GM23338 (cell line): ENCODE results near the gene KRT84.

ENCODE experiments used
- CREB1 ChIP-seq: fragments of 250-450 bp; sonication (Bioruptor Pico); IDR thresholded peaks from 2 replicates; pipeline ENCODE4 v1.5.0; 2020; ENCODE audit warnings: low read depth, mild to moderate bottlenecking, moderate library complexity
- CTCF ChIP-seq, 2 experiments: fragments of 200-600 bp in 1 of 2; sonication (generic) in 1 of 2; conservative IDR thresholded peaks; 2 replicates each; pipeline versions ENCODE4 v1.5.1 to v1.6.1; 2016 to 2017; ENCODE audit warnings: antibody characterized with exemption in 2 of 2, low read depth in 2 of 2, mild to moderate bottlenecking in 2 of 2, moderate library complexity in 1 of 2
- ETS1 ChIP-seq: IDR thresholded peaks from 2 replicates; pipeline ENCODE4 v1.6.1; 2016; ENCODE audit warnings: antibody characterized with exemption
- EZH2 ChIP-seq: fragments of 200-600 bp; sonication (generic); IDR thresholded peaks from one replicate; pipeline ENCODE4 v1.8.0; 2017; ENCODE audit warnings: antibody characterized with exemption, mild to moderate bottlenecking, low read depth; ENCODE audit not compliant: unreplicated experiment
- EZH2phosphoT487 ChIP-seq: fragments of 200-600 bp; sonication (generic); IDR thresholded peaks from one replicate; pipeline ENCODE4 v1.8.1; 2018; ENCODE audit warnings: antibody characterized with exemption; ENCODE audit not compliant: unreplicated experiment
- JUNB ChIP-seq: IDR thresholded peaks from one replicate; pipeline ENCODE4 v1.6.1; 2016; ENCODE audit warnings: antibody characterized with exemption; ENCODE audit not compliant: unreplicated experiment
- POLR2AphosphoS5 ChIP-seq: IDR thresholded peaks from 2 replicates; pipeline ENCODE4 v1.6.1; 2016; ENCODE audit warnings: antibody characterized with exemption, low read depth
- REST ChIP-seq: IDR thresholded peaks from one replicate; pipeline ENCODE4 v1.6.1; 2018; ENCODE audit warnings: antibody characterized with exemption; ENCODE audit not compliant: unreplicated experiment
- STAT1 ChIP-seq: IDR thresholded peaks from one replicate; pipeline ENCODE4 v1.6.1; 2016; ENCODE audit warnings: antibody characterized with exemption; ENCODE audit not compliant: unreplicated experiment
- ZNF331 ChIP-seq: fragments of 250-450 bp; sonication (Bioruptor Pico); IDR thresholded peaks from 2 replicates; pipeline ENCODE4 v1.5.0; 2020; ENCODE audit warnings: low read depth, mild to moderate bottlenecking, moderate library complexity

- TF ChIP-seq CTCF (conservative IDR thresholded peaks at IDR 0.05; ENCODE audit: low read depth in 2 of 2) = no peak
- TF ChIP-seq REST = no peak
- no peak for TF ChIP-seq ETS1
- TF ChIP-seq EZH2phosphoT487 = no peak
- no peak for TF ChIP-seq POLR2AphosphoS5
- TF ChIP-seq EZH2 = no peak
- TF ChIP-seq CREB1 (CRISPR knock-in tag) = no peak
- TF ChIP-seq JUNB = no peak
- TF ChIP-seq ZNF331 (CRISPR knock-in tag) = no peak
- TF ChIP-seq STAT1 = no peak
Measured at GRCh38 chr12:52346593-52346992, 38.9 kb downstream of the KRT84 start.
